ENCODE results near the gene BANP. TPM values are rescaled to one million over a fixed set of nuclear protein-coding genes. Genes with fewer than 3 reads are reported as not detected.
A peak's percentile ranks its signal among the peaks of the same experiment; 100 is the strongest.

BANP gene
- total RNA-seq, 1 donor from 2014 or later, result 39.1 TPM

GRCh38 chr16:87939562-87940423 is 11.4 kb upstream of the BANP start:
- TF ChIP-seq CTCF (conservative IDR thresholded peaks at IDR 0.05), result no peak
- Mint-ChIP-seq H3K4me1 (peaks cover 3% of the 10 kb centered on the region), H3K4me3 (no peak overlapping the region), H3K36me3 (ENCODE audit: low read depth) (no peaks in the 10 kb centered on the region), H3K9me3 (peaks cover 7% of the 10 kb centered on the region), H3K27me3 (ENCODE audit: low read depth) (no peaks in the 10 kb centered on the region), H3K27ac (ENCODE audit: unreplicated experiment) (no peak overlapping the region)
- DNase-seq (ENCODE audit: low read depth, low spot score), result no peak

- no peaks in the 10 kb centered on the region for H3K36me3 Mint-ChIP-seq (ENCODE audit: low read depth)
- no peak for TF ChIP-seq CTCF (conservative IDR thresholded peaks at IDR 0.05)
- peaks cover 3% of the 10 kb centered on the region for H3K4me1 Mint-ChIP-seq
- no peaks in the 10 kb centered on the region for H3K27me3 Mint-ChIP-seq (ENCODE audit: low read depth)
- H3K4me3 Mint-ChIP-seq, result no peak overlapping the region
- no peak for DNase-seq (ENCODE audit: low read depth, low spot score)
- no peak overlapping the region for H3K27ac Mint-ChIP-seq (ENCODE audit: unreplicated experiment)
- H3K9me3 Mint-ChIP-seq, result peaks cover 7% of the 10 kb centered on the region
Observed at GRCh38 chr16:87942680-87943079, 8.6 kb upstream of the BANP start.

GRCh38 chr16:87945351-87946042 is 5.7 kb upstream of the BANP start:
- Mint-ChIP-seq H3K27ac (ENCODE audit: unreplicated experiment) (no peak overlapping the region), H3K9me3 (no peaks in the 10 kb centered on the region), H3K27me3 (ENCODE audit: low read depth) (no peaks in the 10 kb centered on the region), H3K4me3 (no peak overlapping the region), H3K4me1 (peaks cover under 1% of the 10 kb centered on the region), H3K36me3 (ENCODE audit: low read depth) (no peaks in the 10 kb centered on the region)
- DNase-seq (ENCODE audit: low read depth, low spot score), result no peak
- TF ChIP-seq CTCF (conservative IDR thresholded peaks at IDR 0.05), result no peak

GRCh38 chr16:87946596-87947347 is 4.5 kb upstream of the BANP start:
- no peak for DNase-seq (ENCODE audit: low read depth, low spot score)
- Mint-ChIP-seq H3K4me1 (peaks cover 6% of the 10 kb centered on the region), H3K9me3 (no peaks in the 10 kb centered on the region), H3K27ac (ENCODE audit: unreplicated experiment) (no peak overlapping the region), H3K4me3 (no peak overlapping the region), H3K27me3 (ENCODE audit: low read depth) (no peaks in the 10 kb centered on the region), H3K36me3 (ENCODE audit: low read depth) (no peaks in the 10 kb centered on the region)
- no peak for TF ChIP-seq CTCF (conservative IDR thresholded peaks at IDR 0.05)

GRCh38 chr16:87947356-87948118 is 3.7 kb upstream of the BANP start:
- Mint-ChIP-seq H3K9me3 (no peaks in the 10 kb centered on the region), H3K27me3 (ENCODE audit: low read depth) (no peaks in the 10 kb centered on the region), H3K27ac (ENCODE audit: unreplicated experiment) (no peak overlapping the region), H3K4me1 (peaks cover 13% of the 10 kb centered on the region), H3K4me3 (peak overlapping the region; percentile 39), H3K36me3 (ENCODE audit: low read depth) (peaks cover 3% of the 10 kb centered on the region)
- DNase-seq (ENCODE audit: low read depth, low spot score), result no peak
- TF ChIP-seq CTCF (conservative IDR thresholded peaks at IDR 0.05), result no peak
